Mesothelial cell of epicardium (in vitro differentiated cells): ENCODE results near the gene BCR. TPM values are rescaled to one million over a fixed set of nuclear protein-coding genes. Genes with fewer than 3 reads are reported as not detected.

Experiments
- DNase-seq, 2 experiments: peaks; one replicate each; pipeline ENCODE4 v3.0.0; 2021; ENCODE audit warnings: low spot score in 2 of 2; ENCODE audit not compliant: unreplicated experiment in 2 of 2
- H3K27ac Mint-ChIP-seq: 2 replicates; pipeline ENCODE4 v1.8.0; 2021; ENCODE audit warnings: mixed read lengths
- H3K27me3 Mint-ChIP-seq: 2 replicates; pipeline ENCODE4 v1.8.0; 2021; ENCODE audit warnings: low read depth, mixed read lengths
- H3K36me3 Mint-ChIP-seq: 2 replicates; pipeline ENCODE4 v1.8.0; 2021; ENCODE audit warnings: mixed read lengths
- H3K4me1 Mint-ChIP-seq: 2 replicates; pipeline ENCODE4 v1.8.0; 2021; ENCODE audit warnings: mixed read lengths
- H3K4me3 Mint-ChIP-seq: 2 replicates; pipeline ENCODE4 v1.8.0; 2021; ENCODE audit warnings: mild to moderate bottlenecking, moderate library complexity, mixed read lengths
- H3K9me3 Mint-ChIP-seq: 2 replicates; pipeline ENCODE4 v1.8.0; 2021; ENCODE audit warnings: mixed read lengths
- CTCF ChIP-seq: fragments of 200-600 bp; sonication (generic); IDR thresholded peaks from one replicate; pipeline ENCODE4 v1.5.0; 2021; ENCODE audit warnings: antibody characterized with exemption; ENCODE audit not compliant: unreplicated experiment
- total RNA-seq: library from RNA; stranded (reverse); gene quantifications from 3 replicates; pipeline ENCODE4 v1.2.1, GENCODE V29; 2021

BCR gene
- total RNA-seq, 1 donor from 2014 or later = 72.4 TPM

GRCh38 chr22:23261900-23262450 is 81.7 kb downstream of the BCR start:
- no peak for TF ChIP-seq CTCF
- no peak overlapping the region for H3K4me3 Mint-ChIP-seq
- peaks cover 8% of the 10 kb centered on the region for H3K36me3 Mint-ChIP-seq
- H3K27me3 Mint-ChIP-seq = no peaks in the 10 kb centered on the region
- H3K27ac Mint-ChIP-seq = no peak overlapping the region
- H3K4me1 Mint-ChIP-seq = no peaks in the 10 kb centered on the region
- H3K9me3 Mint-ChIP-seq = no peaks in the 10 kb centered on the region
- no peak for DNase-seq

- TF ChIP-seq CTCF = no peak
- no peak for DNase-seq
- no peak overlapping the region for H3K4me3 Mint-ChIP-seq
- no peak overlapping the region for H3K27ac Mint-ChIP-seq
- no peaks in the 10 kb centered on the region for H3K9me3 Mint-ChIP-seq
- H3K27me3 Mint-ChIP-seq = no peaks in the 10 kb centered on the region
- peaks cover 8% of the 10 kb centered on the region for H3K36me3 Mint-ChIP-seq
- no peaks in the 10 kb centered on the region for H3K4me1 Mint-ChIP-seq
Measured at GRCh38 chr22:23262518-23263332, 82.4 kb downstream of the BCR start.

GRCh38 chr22:23263651-23264555 is 83.6 kb downstream of the BCR start:
- no peak for TF ChIP-seq CTCF
- Mint-ChIP-seq H3K4me1 (no peaks in the 10 kb centered on the region), H3K27me3 (no peaks in the 10 kb centered on the region), H3K4me3 (no peak overlapping the region), H3K9me3 (no peaks in the 10 kb centered on the region), H3K36me3 (peaks cover 11% of the 10 kb centered on the region), H3K27ac (no peak overlapping the region)
- DNase-seq = no peak

- Mint-ChIP-seq H3K9me3 (no peaks in the 10 kb centered on the region), H3K27ac (no peak overlapping the region), H3K4me1 (no peaks in the 10 kb centered on the region), H3K36me3 (peaks cover 11% of the 10 kb centered on the region), H3K4me3 (no peak overlapping the region), H3K27me3 (no peaks in the 10 kb centered on the region)
- no peak for DNase-seq
- TF ChIP-seq CTCF = no peak
Measured at GRCh38 chr22:23264610-23265367, 84.5 kb downstream of the BCR start.

GRCh38 chr22:23265368-23265700 is 85.0 kb downstream of the BCR start:
- Mint-ChIP-seq H3K4me1 (no peaks in the 10 kb centered on the region), H3K27me3 (no peaks in the 10 kb centered on the region), H3K4me3 (no peak overlapping the region), H3K9me3 (no peaks in the 10 kb centered on the region), H3K36me3 (peaks cover 11% of the 10 kb centered on the region), H3K27ac (no peak overlapping the region)
- DNase-seq = no peak
- no peak for TF ChIP-seq CTCF
